Suprapubic skin (tissue), 3 donors: Measurements from ENCODE around the gene SEMA7A.

Experiments
- CTCF ChIP-seq, 2 donors: fragments of 200-600 bp in 1 of 2; fragments of 450-650 bp in 1 of 2; sonication (generic) in 1 of 2; IDR thresholded peaks; one replicate each; pipeline ENCODE4 v1.5.1; 2016 to 2019; ENCODE audit warnings: antibody characterized with exemption in 2 of 2, mild to moderate bottlenecking in 1 of 2, moderate library complexity in 1 of 2
- POLR2AphosphoS5 ChIP-seq, 3 donors: sonication (generic); formaldehyde crosslinking; IDR thresholded peaks; one replicate each; pipeline ENCODE4 v1.6.1; 2017; ENCODE audit warnings: antibody characterized with exemption in 3 of 3

GRCh38 chr15:74391582-74392450, 41.9 kb downstream of the SEMA7A start:
- no peak for TF ChIP-seq CTCF (IDR thresholded peaks at IDR 0.05)
- no peak for TF ChIP-seq POLR2AphosphoS5 (IDR thresholded peaks at IDR 0.05)
